GM23338 (cell line): Measurements from ENCODE around the gene MGME1.

ENCODE experiments used
- CREB1 ChIP-seq: fragments of 250-450 bp; sonication (Bioruptor Pico); IDR thresholded peaks from 2 replicates; pipeline ENCODE4 v1.5.0; 2020; ENCODE audit warnings: low read depth, mild to moderate bottlenecking, moderate library complexity
- CTCF ChIP-seq, 2 experiments: fragments of 200-600 bp in 1 of 2; sonication (generic) in 1 of 2; conservative IDR thresholded peaks; 2 replicates each; pipeline versions ENCODE4 v1.5.1 to v1.6.1; 2016 to 2017; ENCODE audit warnings: antibody characterized with exemption in 2 of 2, low read depth in 2 of 2, mild to moderate bottlenecking in 2 of 2, moderate library complexity in 1 of 2
- ETS1 ChIP-seq: IDR thresholded peaks from 2 replicates; pipeline ENCODE4 v1.6.1; 2016; ENCODE audit warnings: antibody characterized with exemption
- EZH2 ChIP-seq: fragments of 200-600 bp; sonication (generic); IDR thresholded peaks from one replicate; pipeline ENCODE4 v1.8.0; 2017; ENCODE audit warnings: antibody characterized with exemption, mild to moderate bottlenecking, low read depth; ENCODE audit not compliant: unreplicated experiment
- EZH2phosphoT487 ChIP-seq: fragments of 200-600 bp; sonication (generic); IDR thresholded peaks from one replicate; pipeline ENCODE4 v1.8.1; 2018; ENCODE audit warnings: antibody characterized with exemption; ENCODE audit not compliant: unreplicated experiment
- JUNB ChIP-seq: IDR thresholded peaks from one replicate; pipeline ENCODE4 v1.6.1; 2016; ENCODE audit warnings: antibody characterized with exemption; ENCODE audit not compliant: unreplicated experiment
- NANOG ChIP-seq: IDR thresholded peaks from 2 replicates; pipeline ENCODE4 v1.6.1; 2016; ENCODE audit warnings: antibody characterized with exemption, borderline replicate concordance
- POLR2AphosphoS5 ChIP-seq: IDR thresholded peaks from 2 replicates; pipeline ENCODE4 v1.6.1; 2016; ENCODE audit warnings: antibody characterized with exemption, low read depth
- STAT1 ChIP-seq: IDR thresholded peaks from one replicate; pipeline ENCODE4 v1.6.1; 2016; ENCODE audit warnings: antibody characterized with exemption; ENCODE audit not compliant: unreplicated experiment
- ZNF114 ChIP-seq: fragments of 250-450 bp; sonication (Bioruptor Pico); IDR thresholded peaks from 2 replicates; pipeline ENCODE4 v1.5.0; 2020; ENCODE audit warnings: mild to moderate bottlenecking, moderate library complexity
- ZNF331 ChIP-seq: fragments of 250-450 bp; sonication (Bioruptor Pico); IDR thresholded peaks from 2 replicates; pipeline ENCODE4 v1.5.0; 2020; ENCODE audit warnings: low read depth, mild to moderate bottlenecking, moderate library complexity
- TF ChIP-seq, protein P1 (sequence below): IDR thresholded peaks from one replicate; pipeline ENCODE4 v1.6.1; 2018; ENCODE audit warnings: antibody characterized with exemption; ENCODE audit not compliant: unreplicated experiment

DNA sequence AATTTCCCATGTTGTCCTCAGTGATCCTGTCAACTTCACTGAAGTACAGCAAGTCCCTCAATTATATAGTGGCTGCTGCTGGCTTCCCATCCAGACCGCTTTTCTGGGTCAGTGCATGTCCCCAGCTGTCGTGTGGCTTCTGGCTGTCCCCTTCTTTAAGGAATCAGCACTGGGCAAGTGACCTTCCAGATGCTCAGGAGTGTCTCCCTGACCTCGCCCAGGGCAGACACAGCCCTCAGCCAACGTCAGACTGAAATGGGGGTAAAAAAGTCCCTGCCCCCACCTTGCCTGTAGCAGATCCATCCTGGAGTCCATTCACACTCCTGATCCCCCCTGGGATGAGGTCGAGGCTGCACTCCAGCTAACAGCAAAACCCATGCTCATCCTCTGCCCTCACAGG is 65.2 kb downstream of the MGME1 start:
- TF ChIP-seq CTCF (conservative IDR thresholded peaks at IDR 0.05; ENCODE audit: low read depth in 2 of 2) (no peak), ETS1 (no peak), EZH2phosphoT487 (no peak), EZH2 (no peak), CREB1 (no peak), POLR2AphosphoS5 (no peak), ZNF114 (no peak), ZNF331 (CRISPR knock-in tag) (no peak), JUNB (no peak), NANOG (no peak), STAT1 (no peak)
- TF ChIP-seq, protein P1, sequence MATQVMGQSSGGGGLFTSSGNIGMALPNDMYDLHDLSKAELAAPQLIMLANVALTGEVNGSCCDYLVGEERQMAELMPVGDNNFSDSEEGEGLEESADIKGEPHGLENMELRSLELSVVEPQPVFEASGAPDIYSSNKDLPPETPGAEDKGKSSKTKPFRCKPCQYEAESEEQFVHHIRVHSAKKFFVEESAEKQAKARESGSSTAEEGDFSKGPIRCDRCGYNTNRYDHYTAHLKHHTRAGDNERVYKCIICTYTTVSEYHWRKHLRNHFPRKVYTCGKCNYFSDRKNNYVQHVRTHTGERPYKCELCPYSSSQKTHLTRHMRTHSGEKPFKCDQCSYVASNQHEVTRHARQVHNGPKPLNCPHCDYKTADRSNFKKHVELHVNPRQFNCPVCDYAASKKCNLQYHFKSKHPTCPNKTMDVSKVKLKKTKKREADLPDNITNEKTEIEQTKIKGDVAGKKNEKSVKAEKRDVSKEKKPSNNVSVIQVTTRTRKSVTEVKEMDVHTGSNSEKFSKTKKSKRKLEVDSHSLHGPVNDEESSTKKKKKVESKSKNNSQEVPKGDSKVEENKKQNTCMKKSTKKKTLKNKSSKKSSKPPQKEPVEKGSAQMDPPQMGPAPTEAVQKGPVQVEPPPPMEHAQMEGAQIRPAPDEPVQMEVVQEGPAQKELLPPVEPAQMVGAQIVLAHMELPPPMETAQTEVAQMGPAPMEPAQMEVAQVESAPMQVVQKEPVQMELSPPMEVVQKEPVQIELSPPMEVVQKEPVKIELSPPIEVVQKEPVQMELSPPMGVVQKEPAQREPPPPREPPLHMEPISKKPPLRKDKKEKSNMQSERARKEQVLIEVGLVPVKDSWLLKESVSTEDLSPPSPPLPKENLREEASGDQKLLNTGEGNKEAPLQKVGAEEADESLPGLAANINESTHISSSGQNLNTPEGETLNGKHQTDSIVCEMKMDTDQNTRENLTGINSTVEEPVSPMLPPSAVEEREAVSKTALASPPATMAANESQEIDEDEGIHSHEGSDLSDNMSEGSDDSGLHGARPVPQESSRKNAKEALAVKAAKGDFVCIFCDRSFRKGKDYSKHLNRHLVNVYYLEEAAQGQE: no peak
